Duodenal mucosa (tissue), 2 donors: Measurements from ENCODE around the gene PAH.
"Not testable (repeated sequence)": the region's sequence is repeated elsewhere in the genome, so short reads cannot be mapped to it uniquely, and the experiment has no call there.

Experiments
- H3K27ac ChIP-seq: one replicate; pipeline ENCODE4 v1.7.0; 2013; ENCODE audit warnings: low read depth, low read length
- H3K27me3 ChIP-seq, 2 donors: one replicate each; pipeline ENCODE4 v1.7.0; 2013; ENCODE audit warnings: low read length in 2 of 2, control low read depth in 1 of 2; ENCODE audit not compliant: insufficient read depth in 2 of 2, control insufficient read depth in 1 of 2
- H3K36me3 ChIP-seq, 2 donors: one replicate each; pipeline ENCODE4 v1.7.0; 2013; ENCODE audit warnings: low read length in 2 of 2, control low read depth in 1 of 2; ENCODE audit not compliant: insufficient read depth in 2 of 2, control insufficient read depth in 1 of 2
- H3K4me1 ChIP-seq, 2 donors: one replicate each; pipeline ENCODE4 v1.7.0; 2013; ENCODE audit warnings: low read length in 2 of 2, control low read depth in 1 of 2; ENCODE audit not compliant: insufficient read depth in 2 of 2, control insufficient read depth in 1 of 2
- H3K4me3 ChIP-seq, 2 donors: one replicate each; pipeline ENCODE4 v1.7.0; 2013; ENCODE audit warnings: low read length in 2 of 2, low read depth in 1 of 2
- H3K9ac ChIP-seq, 2 donors: one replicate each; pipeline ENCODE4 v1.7.0; 2013; ENCODE audit warnings: low read length in 2 of 2, low read depth in 1 of 2
- H3K9me3 ChIP-seq, 2 donors: one replicate each; pipeline ENCODE4 v1.7.0; 2013; ENCODE audit warnings: low read length in 2 of 2, control low read depth in 1 of 2; ENCODE audit not compliant: control insufficient read depth in 1 of 2

PAH gene

GRCh38 chr12:102833687-102834441, 83.2 kb downstream of the PAH start:
- Histone ChIP-seq H3K27me3 (no peaks in the 10 kb centered on the region), H3K36me3 (no peaks in the 10 kb centered on the region), H3K4me1 (no peaks in the 10 kb centered on the region), H3K27ac (no peak overlapping the region), H3K9ac (no peak overlapping the region), H3K9me3 (no peaks in the 10 kb centered on the region), H3K4me3 (no peak overlapping the region)

- not testable (repeated sequence) for H3K36me3 ChIP-seq, H3K9ac ChIP-seq, H3K9me3 ChIP-seq, H3K27ac ChIP-seq, H3K4me1 ChIP-seq, H3K4me3 ChIP-seq, H3K27me3 ChIP-seq
These were observed 84.2 kb downstream of the PAH start for GRCh38 chr12:102832826-102833225.

- no peak overlapping the region for H3K27ac ChIP-seq
- no peaks in the 10 kb centered on the region for H3K27me3 ChIP-seq
- H3K9me3 ChIP-seq: no peaks in the 10 kb centered on the region
- H3K4me1 ChIP-seq: no peaks in the 10 kb centered on the region
- no peaks in the 10 kb centered on the region for H3K36me3 ChIP-seq
- no peak overlapping the region for H3K4me3 ChIP-seq
- no peak overlapping the region for H3K9ac ChIP-seq
These were observed 92.7 kb downstream of the PAH start for GRCh38 chr12:102824218-102824835.

GRCh38 chr12:102821149-102821548, 95.9 kb downstream of the PAH start:
- Histone ChIP-seq H3K4me1 (no peaks in the 10 kb centered on the region), H3K27me3 (no peaks in the 10 kb centered on the region), H3K9me3 (no peaks in the 10 kb centered on the region), H3K36me3 (no peaks in the 10 kb centered on the region), H3K4me3 (no peak overlapping the region), H3K9ac (no peak overlapping the region), H3K27ac (no peak overlapping the region)

- Histone ChIP-seq H3K27ac (no peak overlapping the region), H3K4me3 (no peak overlapping the region), H3K9me3 (no peaks in the 10 kb centered on the region), H3K9ac (no peak overlapping the region), H3K36me3 (no peaks in the 10 kb centered on the region), H3K4me1 (no peaks in the 10 kb centered on the region), H3K27me3 (peaks cover 0 to 4% of the 10 kb centered on the region in 2 donors)
These were observed 100.1 kb downstream of the PAH start for GRCh38 chr12:102816816-102817434.

GRCh38 chr12:102814691-102815367, 102.2 kb downstream of the PAH start:
- Histone ChIP-seq H3K4me3 (no peak overlapping the region), H3K36me3 (no peaks in the 10 kb centered on the region), H3K27me3 (peaks cover 0 to 4% of the 10 kb centered on the region in 2 donors), H3K27ac (no peak overlapping the region), H3K9me3 (no peaks in the 10 kb centered on the region), H3K4me1 (no peaks in the 10 kb centered on the region), H3K9ac (no peak overlapping the region)

- H3K27ac ChIP-seq: no peak overlapping the region
- no peak overlapping the region for H3K4me3 ChIP-seq
- no peak overlapping the region for H3K9ac ChIP-seq
- H3K27me3 ChIP-seq: peaks cover 0 to 4% of the 10 kb centered on the region in 2 donors
- H3K36me3 ChIP-seq: no peaks in the 10 kb centered on the region
- no peaks in the 10 kb centered on the region for H3K4me1 ChIP-seq
- H3K9me3 ChIP-seq: no peaks in the 10 kb centered on the region
These were observed 104.7 kb downstream of the PAH start for GRCh38 chr12:102812344-102812743.

- Histone ChIP-seq H3K36me3 (no peaks in the 10 kb centered on the region), H3K4me3 (no peak overlapping the region), H3K4me1 (no peaks in the 10 kb centered on the region), H3K27me3 (peaks cover 0 to 4% of the 10 kb centered on the region in 2 donors), H3K9me3 (no peaks in the 10 kb centered on the region), H3K9ac (no peak overlapping the region), H3K27ac (no peak overlapping the region)
These were observed 105.8 kb downstream of the PAH start for GRCh38 chr12:102811110-102811737.

GRCh38 chr12:102808412-102808811, 108.6 kb downstream of the PAH start:
- H3K9ac ChIP-seq: no peak overlapping the region
- H3K27ac ChIP-seq: no peak overlapping the region
- no peaks in the 10 kb centered on the region for H3K27me3 ChIP-seq
- no peaks in the 10 kb centered on the region for H3K9me3 ChIP-seq
- H3K4me1 ChIP-seq: no peaks in the 10 kb centered on the region
- no peaks in the 10 kb centered on the region for H3K36me3 ChIP-seq
- no peak overlapping the region for H3K4me3 ChIP-seq

GRCh38 chr12:102806592-102806991, 110.5 kb downstream of the PAH start:
- H3K9me3 ChIP-seq: no peaks in the 10 kb centered on the region
- H3K4me1 ChIP-seq: no peaks in the 10 kb centered on the region
- no peak overlapping the region for H3K9ac ChIP-seq
- H3K4me3 ChIP-seq: no peak overlapping the region
- H3K27me3 ChIP-seq: no peaks in the 10 kb centered on the region
- H3K27ac ChIP-seq: no peak overlapping the region
- H3K36me3 ChIP-seq: no peaks in the 10 kb centered on the region
